Peyer's patch (tissue), 4 donors: Measurements from ENCODE around the gene B4GALT7.

Source experiments
- CTCF ChIP-seq, 6 experiments: fragments of 450-650 bp in 4 of 6; fragments of 200-600 bp in 2 of 6; sonication (generic) in 1 of 6; IDR thresholded peaks; one replicate each; pipeline ENCODE4 v1.5.1; 2017 to 2019; ENCODE audit warnings: antibody characterized with exemption in 6 of 6, mild to moderate bottlenecking in 3 of 6, moderate library complexity in 1 of 6
- POLR2A ChIP-seq, 2 donors: fragments of 450-650 bp; IDR thresholded peaks; one replicate each; pipeline ENCODE4 v1.5.1; 2017; ENCODE audit warnings: antibody characterized with exemption in 2 of 2, mild to moderate bottlenecking in 2 of 2, moderate library complexity in 2 of 2

GRCh38 chr5:177598477-177598876, 1.5 kb upstream of the B4GALT7 start:
- TF ChIP-seq CTCF (IDR thresholded peaks at IDR 0.05) (no peak), POLR2A (IDR thresholded peaks at IDR 0.05) (no peak)
